Caco-2 (cell line): ENCODE results near the gene CD38. TPM values are rescaled to one million over a fixed set of nuclear protein-coding genes. Genes with fewer than 3 reads are reported as not detected.
A peak's percentile ranks its signal among the peaks of the same experiment; 100 is the strongest.

Experiments used
- BruUV-seq: library from RNA; stranded (reverse); fragments of 400-500 nt; replicated peaks from 2 replicates; lab custom pipeline; 2021; lab: Mats Ljungman, UMichigan
- CTCF ChIA-PET: fragments of 300-600 bp; sonication (Branson Sonifier 250); formaldehyde crosslinking; loops from one replicate; lab custom pipeline; 2022; ENCODE audit warnings: antibody characterized with exemption; lab: Charles Lee
- POLR2A ChIA-PET: fragments of 300-600 bp; sonication (Branson Sonifier 250); formaldehyde crosslinking; loops from one replicate; lab custom pipeline; 2022; ENCODE audit warnings: antibody characterized with exemption; lab: Charles Lee
- DNase-seq, 2 experiments: peaks; one replicate each; pipeline versions ENCODE4 v3.0.0 to v3.0.0-alpha.2; 2020 to 2022
- H3K27me3 ChIP-seq: replicated peaks from 2 replicates; pipeline ENCODE4 v1.6.0; 2011; ENCODE audit warnings: low read length; ENCODE audit not compliant: control insufficient read depth, insufficient read depth
- H3K36me3 ChIP-seq: 2 replicates; pipeline ENCODE4 v1.5.1; 2011; ENCODE audit warnings: low read length; ENCODE audit not compliant: control insufficient read depth, insufficient read depth
- H3K4me1 ChIP-seq: fragments of 250-450 bp; sonication (Bioruptor Pico); 2 replicates; pipeline ENCODE4 v1.5.1; 2020; ENCODE audit warnings: mild to moderate bottlenecking
- H3K4me3 ChIP-seq: 2 replicates; pipeline ENCODE4 v1.5.1; 2011; ENCODE audit warnings: low read depth, mild to moderate bottlenecking, control low read depth, low read length
- H3K9me3 ChIP-seq: fragments of 250-450 bp; sonication (Bioruptor Pico); 2 replicates; pipeline ENCODE4 v1.5.1; 2020; ENCODE audit warnings: mild to moderate bottlenecking, moderate library complexity
- H3K27ac Mint-ChIP-seq: one replicate; pipeline ENCODE4 v1.8.0; 2022; ENCODE audit warnings: mixed read lengths; ENCODE audit not compliant: unreplicated experiment
- H3K27me3 Mint-ChIP-seq: one replicate; pipeline ENCODE4 v1.8.0; 2022; ENCODE audit warnings: mixed read lengths; ENCODE audit not compliant: insufficient read depth, unreplicated experiment
- H3K36me3 Mint-ChIP-seq: one replicate; pipeline ENCODE4 v1.8.0; 2022; ENCODE audit warnings: mild to moderate bottlenecking, mixed read lengths; ENCODE audit not compliant: insufficient read depth, unreplicated experiment
- H3K4me1 Mint-ChIP-seq: one replicate; pipeline ENCODE4 v1.8.0; 2022; ENCODE audit warnings: low read depth, mixed read lengths; ENCODE audit not compliant: unreplicated experiment
- H3K4me3 Mint-ChIP-seq: one replicate; pipeline ENCODE4 v1.8.0; 2022; ENCODE audit warnings: mild to moderate bottlenecking, moderate library complexity, mixed read lengths; ENCODE audit not compliant: unreplicated experiment
- H3K9me3 Mint-ChIP-seq: one replicate; pipeline ENCODE4 v1.8.0; 2022; ENCODE audit warnings: mixed read lengths; ENCODE audit not compliant: unreplicated experiment
- intact Hi-C: fragments of 100-400 bp; cut with micrococcal nuclease; formaldehyde crosslinking; loops from one replicate; pipeline ENCODE4 v1.10.0; 2022; ENCODE audit not compliant: unreplicated experiment
- total RNA-seq: library from RNA; stranded (reverse); gene quantifications from 2 replicates; pipeline ENCODE4 v1.2.3, GENCODE V29; 2022
- TF ChIP-seq, protein P1 (sequence below), 2 experiments: fragments of 200-600 bp in 1 of 2; IDR thresholded peaks; 1 replicate in 1 of 2; 2 replicates in 1 of 2; pipeline versions ENCODE4 v1.5.1 to v1.8.0; 2011 to 2022; ENCODE audit warnings: antibody characterized with exemption in 1 of 2, control low read depth in 1 of 2, inconsistent platforms in 1 of 2, low read depth in 1 of 2, low read length in 1 of 2, mild to moderate bottlenecking in 1 of 2, moderate library complexity in 1 of 2; ENCODE audit not compliant: insufficient read depth in 1 of 2, severe bottlenecking in 1 of 2, unreplicated experiment in 1 of 2

Gene CD38
- total RNA-seq, 1 experiment from 2014 or later = not detected

DNA sequence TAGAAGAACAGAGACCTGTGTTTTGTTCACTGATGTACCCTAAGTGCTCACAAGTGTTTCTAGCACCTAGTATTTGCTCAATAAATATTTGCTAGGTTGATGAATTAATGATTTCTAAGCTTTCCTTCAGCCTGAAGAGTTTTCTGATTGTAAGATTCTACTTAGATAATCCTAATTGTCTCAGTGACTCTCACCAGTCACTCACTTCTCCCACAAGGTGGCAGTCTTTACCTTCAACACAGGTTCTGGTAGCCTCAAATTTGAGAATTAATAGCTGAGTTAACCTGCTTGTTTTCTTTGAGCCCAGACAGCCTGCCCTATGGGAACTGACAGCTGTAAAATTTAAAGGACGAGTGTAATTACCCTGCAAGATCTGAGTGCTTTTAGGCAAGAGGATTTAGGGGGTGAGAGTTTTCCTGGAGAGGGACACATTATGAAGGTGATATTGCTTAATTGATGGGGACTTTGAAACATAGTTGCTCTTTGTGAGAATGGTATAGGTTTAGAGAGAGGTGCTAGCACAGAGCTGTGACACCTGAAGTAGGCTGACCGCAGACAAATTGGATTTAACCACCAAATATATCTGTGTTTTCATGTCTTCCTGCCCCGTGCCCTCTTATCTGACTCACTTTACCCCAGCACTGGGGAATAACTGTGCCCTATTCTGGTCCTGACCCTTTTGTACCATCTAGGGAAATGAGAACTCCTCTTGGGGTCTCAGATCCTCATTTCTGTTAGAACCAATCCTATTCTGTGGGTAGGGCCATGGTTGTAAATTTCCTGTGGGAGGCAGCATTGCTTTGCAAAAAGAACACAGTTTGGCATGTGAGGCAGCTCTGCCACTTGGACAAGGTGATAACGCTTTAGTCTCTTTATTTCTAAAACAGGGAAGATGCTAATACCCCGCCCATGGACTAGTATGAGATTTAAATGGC is 27.7 kb downstream of the CD38 start:
- CTCF ChIA-PET = interaction anchor here (0.6 to 3.2 kb wide), 16 partner anchors 18 to 459 kb away, joined by 3 to 52 read pairs (median 4); partner anchors contain the start of gene FGFBP2
- no peak overlapping the region for H3K4me3 ChIP-seq
- H3K36me3 ChIP-seq = no peaks in the 10 kb centered on the region
- no peaks in the 10 kb centered on the region for H3K27me3 ChIP-seq
- Mint-ChIP-seq H3K9me3 (peaks cover 3% of the 10 kb centered on the region), H3K36me3 (no peaks in the 10 kb centered on the region), H3K4me3 (no peak overlapping the region), H3K27ac (no peak overlapping the region), H3K27me3 (peaks cover 5% of the 10 kb centered on the region), H3K4me1 (peaks cover 9% of the 10 kb centered on the region)
- DNase-seq = peak in 1 of 2 experiments; percentile 52
- H3K4me1 ChIP-seq = no peaks in the 10 kb centered on the region
- peaks cover 4% of the 10 kb centered on the region for H3K9me3 ChIP-seq
- BruUV-seq = no TSS peak
- TF ChIP-seq, protein P1, sequence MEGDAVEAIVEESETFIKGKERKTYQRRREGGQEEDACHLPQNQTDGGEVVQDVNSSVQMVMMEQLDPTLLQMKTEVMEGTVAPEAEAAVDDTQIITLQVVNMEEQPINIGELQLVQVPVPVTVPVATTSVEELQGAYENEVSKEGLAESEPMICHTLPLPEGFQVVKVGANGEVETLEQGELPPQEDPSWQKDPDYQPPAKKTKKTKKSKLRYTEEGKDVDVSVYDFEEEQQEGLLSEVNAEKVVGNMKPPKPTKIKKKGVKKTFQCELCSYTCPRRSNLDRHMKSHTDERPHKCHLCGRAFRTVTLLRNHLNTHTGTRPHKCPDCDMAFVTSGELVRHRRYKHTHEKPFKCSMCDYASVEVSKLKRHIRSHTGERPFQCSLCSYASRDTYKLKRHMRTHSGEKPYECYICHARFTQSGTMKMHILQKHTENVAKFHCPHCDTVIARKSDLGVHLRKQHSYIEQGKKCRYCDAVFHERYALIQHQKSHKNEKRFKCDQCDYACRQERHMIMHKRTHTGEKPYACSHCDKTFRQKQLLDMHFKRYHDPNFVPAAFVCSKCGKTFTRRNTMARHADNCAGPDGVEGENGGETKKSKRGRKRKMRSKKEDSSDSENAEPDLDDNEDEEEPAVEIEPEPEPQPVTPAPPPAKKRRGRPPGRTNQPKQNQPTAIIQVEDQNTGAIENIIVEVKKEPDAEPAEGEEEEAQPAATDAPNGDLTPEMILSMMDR (IDR thresholded peaks at IDR 0.05; ENCODE audit: insufficient read depth in 1 of 2, low read depth in 1 of 2, low read length in 1 of 2, severe bottlenecking in 1 of 2, unreplicated experiment in 1 of 2) = peak; percentile 65 to 72
- intact Hi-C loops = loop anchor here (1.0 to 5.0 kb wide), 6 partner anchors 61 to 456 kb away; no protein-coding TSS in a partner anchor
- POLR2A ChIA-PET = interaction anchor here (0.6 kb wide), 1 partner anchor 74 kb away, joined by 3 read pairs; no protein-coding TSS in a partner anchor

DNA sequence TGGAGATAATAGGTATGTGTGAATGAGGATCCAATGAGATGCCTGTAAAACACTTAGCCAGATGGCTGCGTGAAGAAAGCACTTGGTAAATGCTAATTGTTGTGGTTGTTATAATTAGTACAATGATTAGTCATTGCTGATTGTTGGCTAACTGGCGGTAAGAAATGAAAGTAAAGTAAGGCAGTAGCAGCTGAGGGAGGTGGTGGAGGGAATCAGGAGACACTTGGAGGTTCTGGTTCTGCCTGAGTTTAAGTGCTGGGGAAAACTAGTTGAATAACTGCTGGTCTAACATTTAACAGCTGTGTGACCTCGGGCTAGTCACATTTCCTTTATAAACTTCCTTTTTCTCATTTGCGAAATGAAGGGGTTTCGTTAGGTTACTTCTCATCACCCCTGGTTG is 30.9 kb downstream of the CD38 start:
- peaks cover 16% of the 10 kb centered on the region for H3K4me1 Mint-ChIP-seq
- intact Hi-C loops = loop anchor here (5.0 kb wide), 2 partner anchors 58 to 453 kb away; no protein-coding TSS in a partner anchor
- Histone ChIP-seq H3K4me3 (no peak overlapping the region), H3K4me1 (peaks cover 7% of the 10 kb centered on the region), H3K36me3 (no peaks in the 10 kb centered on the region), H3K27me3 (no peaks in the 10 kb centered on the region), H3K9me3 (no peaks in the 10 kb centered on the region)
- TF ChIP-seq, protein P1 (IDR thresholded peaks at IDR 0.05; ENCODE audit: insufficient read depth in 1 of 2, low read depth in 1 of 2, low read length in 1 of 2, severe bottlenecking in 1 of 2, unreplicated experiment in 1 of 2) = no peak
- ChIA-PET POLR2A (no interaction called here), CTCF (interaction anchor here (1.2 kb wide), 1 partner anchor 147 kb away, joined by 4 read pairs; no protein-coding TSS in a partner anchor)
- peaks cover 3% of the 10 kb centered on the region for H3K27me3 Mint-ChIP-seq
- H3K27ac Mint-ChIP-seq = no peak overlapping the region
- H3K4me3 Mint-ChIP-seq = no peak overlapping the region
- H3K36me3 Mint-ChIP-seq = no peaks in the 10 kb centered on the region
- no peak for DNase-seq
- H3K9me3 Mint-ChIP-seq = no peaks in the 10 kb centered on the region
- BruUV-seq = no TSS peak

GRCh38 chr4:15809466-15809865 is 31.3 kb downstream of the CD38 start:
- peaks cover 16% of the 10 kb centered on the region for H3K4me1 Mint-ChIP-seq
- peaks cover 3% of the 10 kb centered on the region for H3K27me3 Mint-ChIP-seq
- H3K27ac Mint-ChIP-seq = no peak overlapping the region
- CTCF ChIA-PET = no interaction called here
- H3K4me3 ChIP-seq = no peak overlapping the region
- no peak overlapping the region for H3K4me3 Mint-ChIP-seq
- H3K9me3 ChIP-seq = no peaks in the 10 kb centered on the region
- H3K36me3 Mint-ChIP-seq = no peaks in the 10 kb centered on the region
- DNase-seq = no peak
- peaks cover 7% of the 10 kb centered on the region for H3K4me1 ChIP-seq
- intact Hi-C loops = loop anchor here (5.0 kb wide), 2 partner anchors 58 to 453 kb away; no protein-coding TSS in a partner anchor
- POLR2A ChIA-PET = no interaction called here
- BruUV-seq = no TSS peak
- no peaks in the 10 kb centered on the region for H3K36me3 ChIP-seq
- H3K27me3 ChIP-seq = no peaks in the 10 kb centered on the region
- H3K9me3 Mint-ChIP-seq = no peaks in the 10 kb centered on the region
- TF ChIP-seq, protein P1 (IDR thresholded peaks at IDR 0.05; ENCODE audit: insufficient read depth in 1 of 2, low read depth in 1 of 2, low read length in 1 of 2, severe bottlenecking in 1 of 2, unreplicated experiment in 1 of 2) = no peak
